ENCODE measurements around the gene CEACAM1.

The CEACAM1 gene

DNA sequence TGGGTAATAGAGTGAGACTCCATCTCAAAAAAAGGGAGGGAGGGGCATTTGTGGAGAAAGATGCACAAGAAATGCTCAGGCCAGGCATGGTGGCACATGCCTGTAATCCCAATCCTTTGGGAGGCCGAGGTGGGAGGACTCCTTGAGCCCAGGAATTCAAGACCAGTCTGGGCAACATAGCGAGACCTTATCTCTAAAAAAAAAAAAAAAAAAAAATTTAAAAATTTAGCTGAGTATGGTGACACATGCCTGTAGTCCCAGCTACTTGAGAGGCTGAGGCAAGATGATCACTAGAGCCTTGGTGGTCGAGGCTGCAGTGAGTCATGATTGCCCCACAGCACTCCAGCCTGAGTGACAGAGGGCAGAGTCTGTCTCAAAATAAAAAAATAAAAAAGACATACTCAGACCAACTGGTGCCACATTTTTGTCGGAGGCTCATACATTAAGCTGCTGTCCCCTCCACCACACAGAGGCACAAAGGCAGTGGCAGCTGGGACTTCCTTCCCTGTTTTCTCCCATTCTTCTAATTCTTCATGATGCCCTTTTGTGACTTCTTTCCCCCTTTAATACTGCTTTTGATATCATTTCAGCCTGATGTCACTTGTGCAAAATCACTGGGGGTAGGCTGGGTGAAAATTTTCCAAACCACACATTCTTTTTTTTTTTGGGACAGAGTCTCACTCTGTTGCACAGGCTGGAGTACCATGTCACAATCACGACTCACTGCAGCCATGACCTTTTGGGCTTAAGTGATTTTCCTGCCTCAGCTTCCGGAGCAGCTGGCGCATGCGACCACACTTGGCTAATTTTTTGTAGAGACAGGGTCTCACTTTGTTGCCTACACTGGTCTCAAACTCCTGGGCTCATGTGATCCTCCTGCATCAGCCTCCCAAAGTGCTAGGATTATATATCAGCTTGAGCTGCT, 58.7 kb downstream of the CEACAM1 start:
- no peak for DNase-seq (ENCODE audit: low spot score)
- TF ChIP-seq CTCF (IDR thresholded peaks at IDR 0.05; ENCODE audit: extremely low read depth, insufficient read depth, missing control alignments) = no peak
- in situ Hi-C loops (cut with MboI; ENCODE audit: low pct_unique_long_range_greater_than_20kb, low sequenced_read_pairs, unreplicated experiment) = loop anchor here (5.0 kb wide), 1 partner anchor 43 kb away; no protein-coding TSS in a partner anchor

GRCh38 chr19:42468273-42468796, 59.9 kb downstream of the CEACAM1 start:
- DNase-seq (ENCODE audit: low spot score) = no peak
- no peak for TF ChIP-seq CTCF (IDR thresholded peaks at IDR 0.05; ENCODE audit: extremely low read depth, insufficient read depth, missing control alignments)
- in situ Hi-C loops (cut with MboI; ENCODE audit: low pct_unique_long_range_greater_than_20kb, low sequenced_read_pairs, unreplicated experiment) = loop anchor here (5.0 kb wide), 1 partner anchor 44 kb away; no protein-coding TSS in a partner anchor

GRCh38 chr19:42467183-42467760, 61.0 kb downstream of the CEACAM1 start:
- in situ Hi-C loops (cut with MboI; ENCODE audit: low pct_unique_long_range_greater_than_20kb, low sequenced_read_pairs, unreplicated experiment) = loop anchor here (5.0 kb wide), 1 partner anchor 45 kb away; no protein-coding TSS in a partner anchor
- peak; percentile 30 for DNase-seq (ENCODE audit: low spot score)
- TF ChIP-seq CTCF (IDR thresholded peaks at IDR 0.05; ENCODE audit: extremely low read depth, insufficient read depth, missing control alignments) = no peak

GRCh38 chr19:42466521-42467182, 61.6 kb downstream of the CEACAM1 start:
- DNase-seq (ENCODE audit: low spot score) = peak; percentile 15
- no peak for TF ChIP-seq CTCF (IDR thresholded peaks at IDR 0.05; ENCODE audit: extremely low read depth, insufficient read depth, missing control alignments)
- in situ Hi-C loops (cut with MboI; ENCODE audit: low pct_unique_long_range_greater_than_20kb, low sequenced_read_pairs, unreplicated experiment) = loop anchor here (5.0 kb wide), 1 partner anchor 46 kb away; no protein-coding TSS in a partner anchor

DNA sequence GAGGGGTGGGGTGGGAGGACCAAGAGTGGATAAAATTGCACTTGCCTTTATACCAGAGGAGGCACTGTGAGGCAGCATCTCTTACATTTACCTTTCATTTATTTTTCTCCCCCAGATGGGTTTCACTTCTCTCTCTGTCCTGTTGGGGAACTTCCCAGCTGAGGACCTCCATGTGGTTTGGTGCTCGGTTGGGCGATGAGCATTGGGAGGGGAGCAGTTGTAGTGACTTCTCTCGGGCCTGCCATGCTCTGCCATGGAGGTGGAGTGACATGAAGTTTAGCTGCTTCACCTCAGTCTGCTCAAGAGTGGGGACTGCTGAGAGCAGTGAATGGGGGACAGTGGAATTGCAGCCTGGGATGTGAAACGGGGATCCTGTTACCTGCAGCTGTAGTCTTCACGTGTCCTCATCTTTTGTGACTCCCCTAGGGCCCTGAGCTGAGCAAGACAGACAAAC, 62.4 kb downstream of the CEACAM1 start:
- TF ChIP-seq CTCF (IDR thresholded peaks at IDR 0.05; ENCODE audit: extremely low read depth, insufficient read depth, missing control alignments) = peak; percentile 58
- in situ Hi-C loops (cut with MboI; ENCODE audit: low pct_unique_long_range_greater_than_20kb, low sequenced_read_pairs, unreplicated experiment) = loop anchor here (5.0 kb wide), 1 partner anchor 46 kb away; no protein-coding TSS in a partner anchor
- peak; percentile 79 for DNase-seq (ENCODE audit: low spot score)
